ENCODE measurements around the gene PAN2.
"Not testable (repeated sequence)": the region's sequence is repeated elsewhere in the genome, so short reads cannot be mapped to it uniquely, and the experiment has no call there.

PAN2 gene

GRCh38 chr12:56311003-56311402 is 22.8 kb downstream of the PAN2 start:
- DNase-seq (ENCODE audit: low spot score) = no peak

- no peak for DNase-seq (ENCODE audit: low spot score)
These were observed 25.1 kb downstream of the PAN2 start for GRCh38 chr12:56308714-56309113.

- no peak for DNase-seq (ENCODE audit: low spot score)
These were observed 26.4 kb downstream of the PAN2 start for GRCh38 chr12:56307221-56307965.

GRCh38 chr12:56304872-56305590 is 28.8 kb downstream of the PAN2 start:
- no peak for DNase-seq (ENCODE audit: low spot score)

- DNase-seq (ENCODE audit: low spot score) = no peak
These were observed 29.5 kb downstream of the PAN2 start for GRCh38 chr12:56304276-56304675.

GRCh38 chr12:56300644-56301464 is 32.9 kb downstream of the PAN2 start:
- DNase-seq (ENCODE audit: low spot score) = no peak

GRCh38 chr12:56299853-56300643 is 33.8 kb downstream of the PAN2 start, which contains the start of gene CS:
TSS of gene CS (minus strand) at chr12:56300330. CDS start at chr12:56300201, 129 bp downstream.
- DNase-seq (ENCODE audit: low spot score) = peak; percentile 98

GRCh38 chr12:56299308-56299852 is 34.4 kb downstream of the PAN2 start:
- peak; percentile 51 for DNase-seq (ENCODE audit: low spot score)

GRCh38 chr12:56298828-56299227 is 35.0 kb downstream of the PAN2 start:
- DNase-seq (ENCODE audit: low spot score) = no peak

- DNase-seq (ENCODE audit: low spot score) = peak; percentile 3
These were observed 36.4 kb downstream of the PAN2 start for GRCh38 chr12:56297400-56297799.

GRCh38 chr12:56296295-56296694 is 37.5 kb downstream of the PAN2 start:
- DNase-seq (ENCODE audit: low spot score) = no peak

- no peak for DNase-seq (ENCODE audit: low spot score)
These were observed 40.0 kb downstream of the PAN2 start for GRCh38 chr12:56293795-56294194.

- no peak for DNase-seq (ENCODE audit: low spot score)
These were observed 45.0 kb downstream of the PAN2 start for GRCh38 chr12:56288705-56289387.

GRCh38 chr12:56286044-56286830 is 47.6 kb downstream of the PAN2 start:
- DNase-seq (ENCODE audit: low spot score) = no peak

- not testable (repeated sequence) for DNase-seq (ENCODE audit: low spot score)
These were observed 49.5 kb downstream of the PAN2 start for GRCh38 chr12:56284263-56284662.

GRCh38 chr12:56282579-56282978 is 51.2 kb downstream of the PAN2 start:
- DNase-seq (ENCODE audit: low spot score) = no peak

GRCh38 chr12:56282030-56282429 is 51.8 kb downstream of the PAN2 start:
- no peak for DNase-seq (ENCODE audit: low spot score)

- DNase-seq (ENCODE audit: low spot score) = no peak
These were observed 53.0 kb downstream of the PAN2 start for GRCh38 chr12:56280849-56281248.

- no peak for DNase-seq (ENCODE audit: low spot score)
These were observed 54.9 kb downstream of the PAN2 start for GRCh38 chr12:56278905-56279304.

GRCh38 chr12:56274299-56274698 is 59.5 kb downstream of the PAN2 start:
- DNase-seq (ENCODE audit: low spot score) = no peak
